ENCODE results near the gene CGB8. TPM values are rescaled to one million over a fixed set of nuclear protein-coding genes. Genes with fewer than 3 reads are reported as not detected.

The CGB8 gene
- total and polyA plus RNA-seq, 2 experiments from 2014 or later = 1.9 to 4.5 TPM

DNA sequence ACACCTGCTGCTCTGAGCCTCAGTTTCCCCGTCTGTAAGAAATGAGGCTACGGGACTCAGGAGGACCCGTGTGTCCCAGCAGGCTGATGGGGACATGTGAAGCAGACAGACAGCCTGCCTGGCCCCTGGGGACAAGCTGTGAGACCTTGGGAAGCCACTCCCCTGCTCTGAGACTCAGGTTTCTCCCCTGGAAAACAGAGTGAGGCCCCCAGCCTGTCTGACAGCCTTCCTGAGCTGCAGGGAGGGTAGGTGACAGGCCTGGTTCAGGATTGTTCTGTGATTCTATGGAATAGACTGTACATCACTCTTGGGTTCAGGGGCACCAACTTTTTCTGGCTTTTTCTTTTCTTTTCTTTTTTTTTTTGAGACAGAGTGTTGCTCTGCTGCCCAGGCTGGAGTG lies 18.6 kb upstream of the CGB8 start:
- in situ Hi-C loops (cut with MboI) = no loop called here
- H3K4me1 ChIP-seq (ENCODE audit: insufficient read depth) = no peaks in the 10 kb centered on the region
- H3K27me3 ChIP-seq (replicated peaks; ENCODE audit: insufficient read depth) = no peaks in the 10 kb centered on the region
- TF ChIP-seq EZH2 (IDR thresholded peaks at IDR 0.05; ENCODE audit: insufficient read depth, poor library complexity, severe bottlenecking) (no peak), EZH2phosphoT487 (IDR thresholded peaks at IDR 0.05; ENCODE audit: insufficient read depth, low read depth) (no peak)
- H3K4me2 ChIP-seq (ENCODE audit: unreplicated experiment) = no peak overlapping the region
- no peak for DNase-seq
- no peaks in the 10 kb centered on the region for H3K36me3 ChIP-seq (ENCODE audit: low read depth)
- no peak overlapping the region for H3K4me3 ChIP-seq
- no peaks in the 10 kb centered on the region for H3K9me2 ChIP-seq (ENCODE audit: insufficient read depth)
- no peak overlapping the region for H3K27ac ChIP-seq
- no peaks in the 10 kb centered on the region for H3K79me2 ChIP-seq (ENCODE audit: insufficient read depth)
- no peaks in the 10 kb centered on the region for H4K20me1 ChIP-seq (ENCODE audit: insufficient read depth)
- no peaks in the 10 kb centered on the region for H3K9me3 ChIP-seq (ENCODE audit: low read depth)
- H2AFZ ChIP-seq = no peak overlapping the region
- WGBS, 2 experiments (ENCODE audit: low coverage in 1 of 2, low lambda C conversion rate in 2 of 2, missing lambda C conversion rate in 2 of 2) = 29 to 31% methylated on average over 3 of the region's 3 CpGs
- H3F3A ChIP-seq (ENCODE audit: insufficient read depth) = peaks cover 6% of the 10 kb centered on the region; the same call in 1 of the 2 replicates
- no peak overlapping the region for H3K9ac ChIP-seq

DNA sequence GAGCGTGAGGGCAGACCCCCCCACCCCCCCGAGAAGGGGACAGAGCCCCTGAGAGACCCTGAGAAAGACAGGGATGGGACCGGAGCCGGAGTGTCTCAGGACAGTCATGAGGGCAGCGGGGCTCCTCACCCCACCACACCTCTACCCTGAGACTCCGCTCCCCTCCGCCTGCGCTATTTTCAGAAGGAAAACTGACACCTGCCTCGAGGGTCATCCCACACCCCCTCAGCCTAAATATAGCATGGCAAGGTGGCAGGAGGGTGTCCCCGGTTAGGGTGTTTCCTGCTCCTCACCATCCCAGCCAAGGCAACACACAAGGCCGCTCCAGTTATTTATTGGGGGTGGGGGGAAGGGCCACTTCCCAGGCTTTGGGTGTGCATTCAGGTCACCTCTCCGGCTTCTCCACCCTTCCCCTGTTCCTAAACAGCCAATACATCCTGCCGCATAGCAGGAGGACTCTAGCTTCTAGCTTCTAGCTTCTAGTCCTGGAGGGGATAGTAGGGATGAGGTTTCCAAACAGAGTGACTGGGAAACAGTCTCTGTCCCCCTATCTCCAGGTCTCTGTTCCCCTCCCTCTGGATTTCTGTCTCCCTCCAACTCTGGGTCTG lies 17.1 kb upstream of the CGB8 start:
- Histone ChIP-seq H3K27me3 (replicated peaks; ENCODE audit: insufficient read depth) (no peaks in the 10 kb centered on the region), H3K4me2 (ENCODE audit: unreplicated experiment) (no peak overlapping the region), H3K9me2 (ENCODE audit: insufficient read depth) (no peaks in the 10 kb centered on the region), H3K4me3 (no peak overlapping the region), H2AFZ (no peak overlapping the region), H3K9me3 (ENCODE audit: low read depth) (no peaks in the 10 kb centered on the region), H3K79me2 (ENCODE audit: insufficient read depth) (peaks cover 2% of the 10 kb centered on the region; the same call in 1 of the 2 replicates), H3K4me1 (ENCODE audit: insufficient read depth) (no peaks in the 10 kb centered on the region), H3K36me3 (ENCODE audit: low read depth) (no peaks in the 10 kb centered on the region), H3K27ac (no peak overlapping the region), H3K9ac (no peak overlapping the region), H4K20me1 (ENCODE audit: insufficient read depth) (no peaks in the 10 kb centered on the region), H3F3A (ENCODE audit: insufficient read depth) (peaks cover 6% of the 10 kb centered on the region; the same call in 1 of the 2 replicates)
- WGBS, 2 experiments (ENCODE audit: low coverage in 1 of 2, low lambda C conversion rate in 2 of 2, missing lambda C conversion rate in 2 of 2) = 70% methylated on average over 13 of the region's 13 CpGs
- DNase-seq = no peak
- TF ChIP-seq EZH2 (IDR thresholded peaks at IDR 0.05; ENCODE audit: insufficient read depth, poor library complexity, severe bottlenecking) = no peak
- TF ChIP-seq EZH2phosphoT487 (IDR thresholded peaks at IDR 0.05; ENCODE audit: insufficient read depth, low read depth) = no peak
- in situ Hi-C loops (cut with MboI) = no loop called here

DNA sequence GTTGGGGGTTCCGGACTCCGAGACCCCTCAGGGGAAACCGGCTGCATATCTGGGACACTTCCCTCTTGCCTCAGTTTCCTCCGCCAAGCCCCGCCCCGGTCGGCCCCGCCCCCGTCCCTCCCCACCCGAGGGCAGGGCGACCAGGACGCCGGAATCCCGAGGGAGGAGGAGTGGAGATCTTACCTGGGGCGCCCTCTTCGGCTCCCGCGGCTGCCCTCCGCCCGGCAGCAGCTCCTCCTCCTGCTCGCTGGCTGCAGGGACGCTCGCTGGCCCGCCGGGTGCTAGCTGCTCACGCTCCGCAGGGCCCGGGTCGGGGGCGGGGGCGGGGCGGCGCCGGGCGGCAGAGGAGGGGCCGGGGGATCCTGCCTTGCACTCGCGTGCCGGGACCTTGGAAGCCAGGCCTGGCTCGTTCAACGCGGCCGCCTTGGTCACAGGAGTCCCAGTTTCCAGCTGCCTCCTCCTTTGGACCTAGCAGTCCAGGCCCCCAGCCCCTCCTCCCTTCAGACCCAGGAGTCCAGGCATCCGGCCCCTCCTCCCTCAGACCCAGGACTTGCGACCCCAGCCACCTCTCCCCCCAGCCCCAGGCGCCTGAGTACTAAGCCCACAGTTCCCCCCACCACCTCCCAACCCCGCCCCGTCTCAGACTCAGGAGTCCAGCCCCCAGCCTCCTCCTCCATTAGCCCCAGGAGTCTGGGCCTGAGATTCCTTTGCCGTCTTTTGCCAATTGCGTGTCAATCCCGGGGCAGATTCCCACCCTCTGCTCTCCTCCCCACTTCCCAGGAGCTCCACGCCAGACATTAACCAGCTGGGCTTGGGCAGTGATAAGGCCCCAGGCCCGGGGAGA lies 16.1 kb upstream of the CGB8 start, which contains the start of gene NTF4:
Gene NTF4, minus strand, starts transcription at position 51 of the 844 bp plus-strand sequence. CDS start 2,821 bp downstream, outside the sequence.
- WGBS, 2 experiments (ENCODE audit: low coverage in 1 of 2, low lambda C conversion rate in 2 of 2, missing lambda C conversion rate in 2 of 2) = 12 to 13% methylated on average over 30 to 40 of the region's 53 CpGs
- Histone ChIP-seq H3K9me3 (ENCODE audit: low read depth) (no peaks in the 10 kb centered on the region), H3K4me3 (peak within 1 kb of the TSS; percentile 57), H3K9ac (no peak within 1 kb of the TSS), H4K20me1 (ENCODE audit: insufficient read depth) (no peaks in the 10 kb centered on the region), H2AFZ (no peak within 1 kb of the TSS), H3K79me2 (ENCODE audit: insufficient read depth) (peaks cover 13% of the 10 kb centered on the region), H3K9me2 (ENCODE audit: insufficient read depth) (no peaks in the 10 kb centered on the region), H3K4me2 (ENCODE audit: unreplicated experiment) (peak within 1 kb of the TSS; percentile 61), H3K27me3 (replicated peaks; ENCODE audit: insufficient read depth) (no peaks in the 10 kb centered on the region), H3K36me3 (ENCODE audit: low read depth) (no peaks in the 10 kb centered on the region), H3K27ac (no peak within 1 kb of the TSS), H3K4me1 (ENCODE audit: insufficient read depth) (no peaks in the 10 kb centered on the region), H3F3A (ENCODE audit: insufficient read depth) (peaks cover 6% of the 10 kb centered on the region; the same call in 1 of the 2 replicates)
- in situ Hi-C loops (cut with MboI) = no loop called here
- TF ChIP-seq EZH2 (IDR thresholded peaks at IDR 0.05; ENCODE audit: insufficient read depth, poor library complexity, severe bottlenecking) = no peak
- TF ChIP-seq EZH2phosphoT487 (IDR thresholded peaks at IDR 0.05; ENCODE audit: insufficient read depth, low read depth) = no peak
- peak; percentile 50 for DNase-seq

DNA sequence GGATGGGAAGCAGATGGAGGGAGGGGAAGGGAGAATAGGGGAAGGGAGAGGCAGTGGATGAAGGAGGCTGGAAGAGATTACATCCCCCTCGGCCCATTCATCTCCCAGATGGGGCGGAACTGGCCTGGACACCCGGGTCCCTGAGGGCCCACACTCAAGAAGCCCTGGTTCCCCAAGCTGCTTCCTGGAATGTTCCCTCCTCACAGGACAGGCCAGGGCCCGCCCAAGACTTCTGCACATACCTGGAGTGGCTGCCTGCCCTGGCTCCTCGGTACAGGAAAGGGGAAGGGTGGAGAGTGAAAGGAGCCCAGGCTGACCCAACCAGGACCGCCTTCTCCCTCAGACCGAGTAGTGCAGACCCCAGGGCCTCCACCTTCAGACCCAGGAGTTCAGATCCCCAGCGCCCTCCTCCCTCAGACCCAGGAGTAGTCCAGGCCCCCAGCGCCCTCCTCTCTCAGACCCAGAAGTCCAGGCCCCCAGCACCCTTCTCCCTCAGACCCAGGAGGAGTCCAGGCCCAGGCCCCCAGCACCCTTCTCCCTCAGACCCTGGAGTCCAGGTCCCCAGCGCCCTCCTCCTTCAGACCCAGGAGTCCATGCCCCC lies 15.2 kb upstream of the CGB8 start:
- H3K9ac ChIP-seq = no peak overlapping the region
- H2AFZ ChIP-seq = no peak overlapping the region
- H3K27me3 ChIP-seq (replicated peaks; ENCODE audit: insufficient read depth) = no peaks in the 10 kb centered on the region
- peak overlapping the region; percentile 57 for H3K4me3 ChIP-seq
- peaks cover 6% of the 10 kb centered on the region; the same call in 1 of the 2 replicates for H3F3A ChIP-seq (ENCODE audit: insufficient read depth)
- peak overlapping the region; percentile 61 for H3K4me2 ChIP-seq (ENCODE audit: unreplicated experiment)
- H4K20me1 ChIP-seq (ENCODE audit: insufficient read depth) = no peaks in the 10 kb centered on the region
- WGBS, 2 experiments (ENCODE audit: low coverage in 1 of 2, low lambda C conversion rate in 2 of 2, missing lambda C conversion rate in 2 of 2) = 40 to 50% methylated on average over 7 to 9 of the region's 10 CpGs
- no peak for DNase-seq
- H3K79me2 ChIP-seq (ENCODE audit: insufficient read depth) = peaks cover 19% of the 10 kb centered on the region
- no peaks in the 10 kb centered on the region for H3K36me3 ChIP-seq (ENCODE audit: low read depth)
- H3K9me2 ChIP-seq (ENCODE audit: insufficient read depth) = no peaks in the 10 kb centered on the region
- no peak overlapping the region for H3K27ac ChIP-seq
- in situ Hi-C loops (cut with MboI) = no loop called here
- H3K9me3 ChIP-seq (ENCODE audit: low read depth) = no peaks in the 10 kb centered on the region
- TF ChIP-seq EZH2 (IDR thresholded peaks at IDR 0.05; ENCODE audit: insufficient read depth, poor library complexity, severe bottlenecking) (no peak), EZH2phosphoT487 (IDR thresholded peaks at IDR 0.05; ENCODE audit: insufficient read depth, low read depth) (no peak)
- no peaks in the 10 kb centered on the region for H3K4me1 ChIP-seq (ENCODE audit: insufficient read depth)

All from GM23248 (cell line).